Transverse colon (tissue), 4 donors: ENCODE data around the gene SMAD6. TPM values are rescaled to one million over a fixed set of nuclear protein-coding genes. Genes with fewer than 3 reads are reported as not detected.

Experiments
- DNase-seq: peaks from one replicate; pipeline ENCODE4 v3.0.0-alpha.2; 2019
- H3K27ac ChIP-seq, 4 donors: fragments of 200-600 bp; sonication (generic); 2 replicates each; pipeline ENCODE4 v1.5.1; 2016 to 2018; ENCODE audit warnings: inconsistent platforms in 4 of 4
- H3K27me3 ChIP-seq: fragments of 200-600 bp; sonication (generic); 2 replicates; pipeline ENCODE4 v1.5.1; 2017; ENCODE audit warnings: inconsistent platforms
- H3K36me3 ChIP-seq, 4 donors: fragments of 200-600 bp; sonication (generic); 2 replicates each; pipeline ENCODE4 v1.5.1; 2017 to 2019; ENCODE audit warnings: inconsistent platforms in 4 of 4
- H3K4me1 ChIP-seq, 4 donors: fragments of 200-600 bp; sonication (generic); 2 replicates each; pipeline ENCODE4 v1.5.1; 2017 to 2020; ENCODE audit warnings: inconsistent platforms in 4 of 4
- H3K4me3 ChIP-seq, 4 donors: fragments of 200-600 bp; sonication (generic); 1 replicate in 1 of 4; 2 replicates in 3 of 4; pipeline versions ENCODE4 v1.5.1 to v1.6.1; 2017 to 2019; ENCODE audit warnings: inconsistent platforms in 4 of 4
- H3K9me3 ChIP-seq, 2 donors: fragments of 200-600 bp; sonication (generic); 2 replicates each; pipeline ENCODE4 v1.5.1; 2017 to 2019; ENCODE audit warnings: inconsistent platforms in 2 of 2
- EP300 ChIP-seq: sonication (generic); formaldehyde crosslinking; IDR thresholded peaks from one replicate; pipeline ENCODE4 v1.6.1; 2017; ENCODE audit warnings: antibody characterized with exemption, low read depth
- POLR2A ChIP-seq: fragments of 450-650 bp; IDR thresholded peaks from one replicate; pipeline ENCODE4 v1.6.1; 2016; ENCODE audit warnings: antibody characterized with exemption, mild to moderate bottlenecking, moderate library complexity
- POLR2AphosphoS5 ChIP-seq, 3 donors: sonication (generic); formaldehyde crosslinking; IDR thresholded peaks; one replicate each; pipeline ENCODE4 v1.6.1; 2016; ENCODE audit warnings: antibody characterized with exemption in 3 of 3
- WGBS, 2 donors: methylation state at CpG; one replicate each; pipeline ENCODE4 v1.1.5; 2018; ENCODE audit warnings: low coverage in 1 of 2; 5-methylcytosine and 5-hydroxymethylcytosine counted together
- in situ Hi-C, 4 donors: fragments of 200-750 bp; cut with MboI; loops; one replicate each; pipeline versions ENCODE4 v1.15.0 to v1.15.1; 2017; ENCODE audit warnings: low sequenced_read_pairs in 3 of 4, low pct_ligation_motif_present in 1 of 4, low pct_unique_long_range_greater_than_20kb in 1 of 4
- intact Hi-C: fragments of 100-400 bp; cut with DNase I; formaldehyde crosslinking; loops from one replicate; pipeline ENCODE4 v1.15.1; 2023; ENCODE audit warnings: low total_unique reads
- total RNA-seq, 4 donors: library from RNA; depleted of rRNA; stranded (reverse); fragments of >200 nt; gene quantifications; one replicate each; pipeline ENCODE4 v1.1.0, GENCODE V29; 2016
- TF ChIP-seq, protein P1 (sequence below), 5 experiments: fragments of 200-600 bp in 3 of 5; fragments of 450-650 bp in 2 of 5; sonication (generic) in 3 of 5; IDR thresholded peaks; 1 replicate in 2 of 5; 2 replicates in 3 of 5; pipeline ENCODE4 v1.5.1; 2016 to 2017; ENCODE audit warnings: antibody characterized with exemption in 5 of 5, inconsistent platforms in 3 of 5, mild to moderate bottlenecking in 2 of 5, moderate library complexity in 1 of 5

Gene SMAD6
- total RNA-seq, 4 donors from 2014 or later = 6.7 to 214 (median 9.3) TPM

GRCh38 chr15:66709884-66710283 is 7.8 kb downstream of the SMAD6 start:
- in situ Hi-C loops = no loop called here
- Histone ChIP-seq H3K27ac (no peak overlapping the region), H3K36me3 (no peaks in the 10 kb centered on the region), H3K4me1 (peaks cover 14 to 67% (median 42%) of the 10 kb centered on the region in 4 donors), H3K27me3 (no peaks in the 10 kb centered on the region), H3K9me3 (no peaks in the 10 kb centered on the region), H3K4me3 (no peak overlapping the region)
- intact Hi-C loops = no loop called here
- no peak for DNase-seq
- TF ChIP-seq, protein P1, sequence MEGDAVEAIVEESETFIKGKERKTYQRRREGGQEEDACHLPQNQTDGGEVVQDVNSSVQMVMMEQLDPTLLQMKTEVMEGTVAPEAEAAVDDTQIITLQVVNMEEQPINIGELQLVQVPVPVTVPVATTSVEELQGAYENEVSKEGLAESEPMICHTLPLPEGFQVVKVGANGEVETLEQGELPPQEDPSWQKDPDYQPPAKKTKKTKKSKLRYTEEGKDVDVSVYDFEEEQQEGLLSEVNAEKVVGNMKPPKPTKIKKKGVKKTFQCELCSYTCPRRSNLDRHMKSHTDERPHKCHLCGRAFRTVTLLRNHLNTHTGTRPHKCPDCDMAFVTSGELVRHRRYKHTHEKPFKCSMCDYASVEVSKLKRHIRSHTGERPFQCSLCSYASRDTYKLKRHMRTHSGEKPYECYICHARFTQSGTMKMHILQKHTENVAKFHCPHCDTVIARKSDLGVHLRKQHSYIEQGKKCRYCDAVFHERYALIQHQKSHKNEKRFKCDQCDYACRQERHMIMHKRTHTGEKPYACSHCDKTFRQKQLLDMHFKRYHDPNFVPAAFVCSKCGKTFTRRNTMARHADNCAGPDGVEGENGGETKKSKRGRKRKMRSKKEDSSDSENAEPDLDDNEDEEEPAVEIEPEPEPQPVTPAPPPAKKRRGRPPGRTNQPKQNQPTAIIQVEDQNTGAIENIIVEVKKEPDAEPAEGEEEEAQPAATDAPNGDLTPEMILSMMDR (IDR thresholded peaks at IDR 0.05) = no peak
- no peak for TF ChIP-seq POLR2AphosphoS5 (IDR thresholded peaks at IDR 0.05)
- no peak for TF ChIP-seq EP300
- no peak for TF ChIP-seq POLR2A
- 97% methylated on average over 5 of the region's 5 CpGs; no CpG with 5 or more reads in 1 of the 2 donors for whole genome bisulfite sequencing, 2 donors

- intact Hi-C loops (no loop called here), in situ Hi-C loops (no loop called here)
- Histone ChIP-seq H3K36me3 (no peaks in the 10 kb centered on the region), H3K9me3 (no peaks in the 10 kb centered on the region), H3K4me3 (no peak overlapping the region), H3K27ac (peak overlapping the region in 2 of 4 donors; percentile 31 to 41), H3K4me1 (peaks cover 17 to 66% (median 40%) of the 10 kb centered on the region in 4 donors), H3K27me3 (no peaks in the 10 kb centered on the region)
- TF ChIP-seq, protein P1 (IDR thresholded peaks at IDR 0.05) = no peak
- TF ChIP-seq POLR2A (no peak), EP300 (no peak), POLR2AphosphoS5 (IDR thresholded peaks at IDR 0.05) (no peak)
- 50 to 64% methylated on average over 2 of the region's 2 CpGs for WGBS, 2 donors
- DNase-seq = no peak
Measured at GRCh38 chr15:66711260-66711659, 9.2 kb downstream of the SMAD6 start.

DNA sequence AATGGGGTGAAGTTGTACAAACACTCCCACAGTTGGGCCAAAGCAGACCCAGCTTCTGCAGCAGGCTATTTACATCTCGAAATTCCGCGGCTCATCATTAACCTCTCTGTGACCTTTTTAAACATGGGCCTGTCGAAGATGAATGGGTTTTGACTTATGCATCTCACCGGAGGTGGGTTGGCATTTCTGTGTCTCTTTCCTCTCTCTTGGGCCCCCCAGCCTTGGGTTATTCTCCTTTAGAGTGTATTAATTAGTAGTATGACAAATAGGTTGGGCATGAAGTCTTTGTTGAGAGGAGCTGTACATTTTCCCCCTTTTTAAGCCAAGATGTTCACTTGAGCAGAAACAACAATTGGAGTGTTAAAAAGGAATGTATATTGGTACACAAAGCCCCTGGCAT is 9.8 kb downstream of the SMAD6 start:
- in situ Hi-C loops = no loop called here
- no peaks in the 10 kb centered on the region for H3K36me3 ChIP-seq

DNA sequence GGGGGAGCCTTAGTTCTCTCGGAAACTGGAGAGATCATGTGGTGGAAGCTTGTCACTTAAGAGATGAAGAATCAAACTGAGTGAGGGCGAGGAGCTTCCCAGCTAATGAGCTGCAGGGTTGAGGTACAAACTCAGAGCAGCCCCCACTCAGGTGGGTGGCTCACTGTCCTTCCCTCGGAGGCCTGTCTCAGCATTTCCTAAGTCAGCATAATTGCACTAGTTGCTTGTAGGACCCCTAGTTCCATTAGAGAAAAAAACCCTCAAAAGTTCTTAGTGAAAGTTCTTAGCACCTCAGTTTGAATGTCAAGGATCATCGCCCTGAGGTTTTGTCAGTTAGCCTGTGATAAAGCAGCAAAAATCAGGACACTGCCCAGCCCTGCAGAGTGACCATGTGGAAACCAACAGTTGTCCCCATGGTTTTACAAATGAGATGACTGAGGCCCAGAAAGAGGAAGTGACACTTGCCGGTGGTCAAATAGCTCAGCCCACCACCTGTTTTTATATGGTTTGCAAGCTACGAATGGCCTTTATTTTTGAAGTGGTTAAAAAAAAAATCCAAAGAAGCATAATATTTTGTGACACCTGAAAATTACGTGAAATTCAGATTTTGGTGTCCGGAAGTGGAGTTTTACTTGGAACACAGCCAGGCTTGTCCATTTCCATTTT is 11.9 kb downstream of the SMAD6 start:
- in situ Hi-C loops = no loop called here
- H3K27ac ChIP-seq = peak overlapping the region; percentile 44 to 69 (median 58)
- no peak overlapping the region for H3K4me3 ChIP-seq
- WGBS, 2 donors = 53 to 74% methylated on average over 3 to 8 of the region's 8 CpGs
- TF ChIP-seq EP300 (no peak), POLR2A (no peak), POLR2AphosphoS5 (IDR thresholded peaks at IDR 0.05) (no peak)
- TF ChIP-seq, protein P1 (IDR thresholded peaks at IDR 0.05) = no peak
- no peaks in the 10 kb centered on the region for H3K27me3 ChIP-seq
- H3K9me3 ChIP-seq = no peaks in the 10 kb centered on the region
- peak; percentile 26 for DNase-seq
- peaks cover 12 to 45% (median 22%) of the 10 kb centered on the region in 4 donors for H3K4me1 ChIP-seq
- intact Hi-C loops = no loop called here
- no peaks in the 10 kb centered on the region for H3K36me3 ChIP-seq

More for the DNA sequence above, 9.8 kb downstream of the SMAD6 start:
- DNase-seq = no peak
- TF ChIP-seq EP300 (no peak), POLR2AphosphoS5 (IDR thresholded peaks at IDR 0.05) (no peak)
- TF ChIP-seq, protein P1 (IDR thresholded peaks at IDR 0.05) = no peak
- H3K27ac ChIP-seq = peak overlapping the region in 2 of 4 donors; percentile 31 to 41
- 81 to 86% methylated on average over 5 of the region's 5 CpGs for WGBS, 2 donors
- peaks cover 14 to 60% (median 35%) of the 10 kb centered on the region in 4 donors for H3K4me1 ChIP-seq
- intact Hi-C loops = no loop called here
- H3K4me3 ChIP-seq = no peak overlapping the region
- no peaks in the 10 kb centered on the region for H3K27me3 ChIP-seq
- no peaks in the 10 kb centered on the region for H3K9me3 ChIP-seq
